NCI-H1417 (cell line): ENCODE measurements around the gene RHCE.
"Not testable (repeated sequence)": the region's sequence is repeated elsewhere in the genome, so short reads cannot be mapped to it uniquely, and the experiment has no call there.

Source experiments
- DNase-seq, 3 experiments: peaks; one replicate each; lab custom pipeline; 2025; lab: John Stamatoyannopoulos, UW

Gene RHCE

GRCh38 chr1:25342846-25343245 lies 77.8 kb downstream of the RHCE start:
- no peak for DNase-seq

- no peak for DNase-seq
Measured at GRCh38 chr1:25341746-25342145, 78.9 kb downstream of the RHCE start.

- DNase-seq: no peak
Measured at GRCh38 chr1:25338986-25339385, 81.6 kb downstream of the RHCE start.

- DNase-seq: peak; percentile 76 to 94 (median 91)
Measured at GRCh38 chr1:25338188-25338981, 82.2 kb downstream of the RHCE start, which contains the start of gene TMEM50A. TSS of gene TMEM50A (plus strand) at chr1:25338334. CDS start at chr1:25340487, 2,153 bp downstream.

- DNase-seq: not testable (repeated sequence)
Measured at GRCh38 chr1:25337483-25338187, 83.0 kb downstream of the RHCE start.

- DNase-seq: peak in 2 of 3 experiments; percentile 49 to 51
Measured at GRCh38 chr1:25336922-25337354, 83.7 kb downstream of the RHCE start.

- DNase-seq: peak in 1 of 3 experiments; percentile 15
Measured at GRCh38 chr1:25329950-25330349, 90.7 kb downstream of the RHCE start.

GRCh38 chr1:25329336-25329735 lies 91.3 kb downstream of the RHCE start:
- DNase-seq: not testable (repeated sequence)

- not testable (repeated sequence) for DNase-seq
Measured at GRCh38 chr1:25328791-25329185, 91.8 kb downstream of the RHCE start.

GRCh38 chr1:25327864-25328790 lies 92.5 kb downstream of the RHCE start:
- not testable (repeated sequence) for DNase-seq

- DNase-seq: not testable (repeated sequence)
Measured at GRCh38 chr1:25324407-25324806, 96.2 kb downstream of the RHCE start.

GRCh38 chr1:25322127-25322526 lies 98.5 kb downstream of the RHCE start:
- DNase-seq: not testable (repeated sequence)

- DNase-seq: not testable (repeated sequence)
Measured at GRCh38 chr1:25320314-25320938, 100.2 kb downstream of the RHCE start.

- not testable (repeated sequence) for DNase-seq
Measured at GRCh38 chr1:25312806-25313470, 107.7 kb downstream of the RHCE start.
